22Rv1 (cell line): ENCODE measurements around the gene PRMT9.

Source experiments
- CTCF ChIP-seq: fragments of 450-650 bp; IDR thresholded peaks from 2 replicates; pipeline ENCODE4 v1.5.1; 2017; ENCODE audit warnings: mild to moderate bottlenecking
- ZFX ChIP-seq: fragments of 450-650 bp; IDR thresholded peaks from 2 replicates; pipeline ENCODE4 v1.6.1; 2017; ENCODE audit warnings: antibody characterized with exemption, borderline replicate concordance

GRCh38 chr4:147633113-147633512, 50.9 kb downstream of the PRMT9 start:
- TF ChIP-seq CTCF (no peak), ZFX (no peak)
